Liver (tissue), 3 donors: ENCODE data around the gene NLRP10.

ENCODE experiments used
- ATF3 ChIP-seq: IDR thresholded peaks from 2 replicates; pipeline ENCODE4 v1.6.1; 2016; ENCODE audit warnings: antibody characterized with exemption
- CTCF ChIP-seq: fragments of 150-350 bp; IDR thresholded peaks from 2 replicates; pipeline ENCODE4 v1.5.1; 2017; ENCODE audit warnings: improper control_type of control experiment, low read depth, low read length; ENCODE audit not compliant: missing input control
- EGR1 ChIP-seq, 2 donors: IDR thresholded peaks; 2 replicates each; pipeline ENCODE4 v1.6.1; 2016 to 2018; ENCODE audit warnings: antibody characterized with exemption in 2 of 2, low read depth in 2 of 2
- FOXA1 ChIP-seq: IDR thresholded peaks from 2 replicates; pipeline ENCODE4 v1.6.1; 2016; ENCODE audit warnings: antibody characterized with exemption
- GABPA ChIP-seq, 2 donors: IDR thresholded peaks in 1 of 2; conservative IDR thresholded peaks in 1 of 2; 2 replicates each; pipeline ENCODE4 v1.6.1; 2016; ENCODE audit warnings: antibody characterized with exemption in 2 of 2, mild to moderate bottlenecking in 1 of 2, moderate library complexity in 1 of 2
- HNF4G ChIP-seq: IDR thresholded peaks from 2 replicates; pipeline ENCODE4 v1.6.1; 2016; ENCODE audit warnings: antibody characterized with exemption
- JUND ChIP-seq, 2 donors: IDR thresholded peaks; 2 replicates each; pipeline ENCODE4 v1.6.1; 2016; ENCODE audit warnings: antibody characterized with exemption in 2 of 2
- MAX ChIP-seq: IDR thresholded peaks from 2 replicates; pipeline ENCODE4 v1.6.1; 2016; ENCODE audit warnings: antibody characterized with exemption
- RAD21 ChIP-seq, 2 donors: IDR thresholded peaks; 2 replicates each; pipeline ENCODE4 v1.6.1; 2016; ENCODE audit warnings: antibody characterized with exemption in 2 of 2, mild to moderate bottlenecking in 2 of 2
- RXRA ChIP-seq, 2 donors: IDR thresholded peaks; 2 replicates each; pipeline ENCODE4 v1.6.1; 2017 to 2018; ENCODE audit warnings: antibody characterized with exemption in 2 of 2, mild to moderate bottlenecking in 1 of 2
- SP1 ChIP-seq: IDR thresholded peaks from 2 replicates; pipeline ENCODE4 v1.6.1; 2018; ENCODE audit warnings: antibody characterized with exemption, mild to moderate bottlenecking
- TAF1 ChIP-seq: conservative IDR thresholded peaks from 2 replicates; pipeline ENCODE4 v1.6.1; 2016; ENCODE audit warnings: antibody characterized with exemption, mild to moderate bottlenecking
- TF ChIP-seq, protein P1 (sequence below): IDR thresholded peaks from 2 replicates; pipeline ENCODE4 v1.6.1; 2016; ENCODE audit warnings: antibody characterized with exemption, mild to moderate bottlenecking
- donor health status: healthy.
- donor health status: healthy.

DNA sequence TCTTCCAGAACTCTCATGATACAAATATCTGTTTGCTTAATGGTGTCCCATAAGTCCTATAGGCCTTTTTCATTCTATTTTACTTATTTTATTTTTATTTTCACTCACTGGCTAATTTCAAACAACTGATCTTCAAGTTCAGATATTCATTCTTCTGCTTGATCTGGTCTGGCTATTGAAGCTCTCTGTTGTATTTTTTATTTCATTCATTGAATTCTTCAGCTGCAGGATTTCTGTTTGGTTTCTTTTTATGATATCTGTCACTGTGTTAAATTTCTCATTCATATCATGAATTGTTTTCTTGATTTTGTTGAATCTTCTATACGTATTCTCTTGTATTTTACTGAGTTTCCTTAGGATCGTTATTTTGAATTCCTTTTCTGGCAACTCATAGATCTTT lies 21.1 kb downstream of the NLRP10 start:
- TF ChIP-seq CTCF (no peak), RAD21 (IDR thresholded peaks at IDR 0.05) (no peak), SP1 (no peak), TAF1 (no peak), HNF4G (no peak), EGR1 (IDR thresholded peaks at IDR 0.05; ENCODE audit: low read depth in 2 of 2) (no peak), JUND (IDR thresholded peaks at IDR 0.05) (no peak), ATF3 (no peak), FOXA1 (no peak), GABPA (IDR thresholded peaks at IDR 0.05 in 1 of 2, conservative IDR thresholded peaks at IDR 0.05 in 1 of 2) (no peak), MAX (no peak), RXRA (IDR thresholded peaks at IDR 0.05) (no peak)
- TF ChIP-seq, protein P1, sequence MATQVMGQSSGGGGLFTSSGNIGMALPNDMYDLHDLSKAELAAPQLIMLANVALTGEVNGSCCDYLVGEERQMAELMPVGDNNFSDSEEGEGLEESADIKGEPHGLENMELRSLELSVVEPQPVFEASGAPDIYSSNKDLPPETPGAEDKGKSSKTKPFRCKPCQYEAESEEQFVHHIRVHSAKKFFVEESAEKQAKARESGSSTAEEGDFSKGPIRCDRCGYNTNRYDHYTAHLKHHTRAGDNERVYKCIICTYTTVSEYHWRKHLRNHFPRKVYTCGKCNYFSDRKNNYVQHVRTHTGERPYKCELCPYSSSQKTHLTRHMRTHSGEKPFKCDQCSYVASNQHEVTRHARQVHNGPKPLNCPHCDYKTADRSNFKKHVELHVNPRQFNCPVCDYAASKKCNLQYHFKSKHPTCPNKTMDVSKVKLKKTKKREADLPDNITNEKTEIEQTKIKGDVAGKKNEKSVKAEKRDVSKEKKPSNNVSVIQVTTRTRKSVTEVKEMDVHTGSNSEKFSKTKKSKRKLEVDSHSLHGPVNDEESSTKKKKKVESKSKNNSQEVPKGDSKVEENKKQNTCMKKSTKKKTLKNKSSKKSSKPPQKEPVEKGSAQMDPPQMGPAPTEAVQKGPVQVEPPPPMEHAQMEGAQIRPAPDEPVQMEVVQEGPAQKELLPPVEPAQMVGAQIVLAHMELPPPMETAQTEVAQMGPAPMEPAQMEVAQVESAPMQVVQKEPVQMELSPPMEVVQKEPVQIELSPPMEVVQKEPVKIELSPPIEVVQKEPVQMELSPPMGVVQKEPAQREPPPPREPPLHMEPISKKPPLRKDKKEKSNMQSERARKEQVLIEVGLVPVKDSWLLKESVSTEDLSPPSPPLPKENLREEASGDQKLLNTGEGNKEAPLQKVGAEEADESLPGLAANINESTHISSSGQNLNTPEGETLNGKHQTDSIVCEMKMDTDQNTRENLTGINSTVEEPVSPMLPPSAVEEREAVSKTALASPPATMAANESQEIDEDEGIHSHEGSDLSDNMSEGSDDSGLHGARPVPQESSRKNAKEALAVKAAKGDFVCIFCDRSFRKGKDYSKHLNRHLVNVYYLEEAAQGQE = no peak
